Measurements from ENCODE around the gene SLC9C1.

- TF ChIP-seq CTCF (IDR thresholded peaks at IDR 0.05) (no peak), POLR2A (IDR thresholded peaks at IDR 0.05) (no peak)
These were observed 60.9 kb downstream of the SLC9C1 start for GRCh38 chr3:112233083-112233482.
